GM23338 (cell line): ENCODE data around the gene BAG5. TPM values are rescaled to one million over a fixed set of nuclear protein-coding genes. Genes with fewer than 3 reads are reported as not detected.

Experiments
- ATAC-seq: fragments of 200-7000 bp; cut with Tn5 transposase; 3 replicates; pipeline ENCODE4 v1.9.1; 2020
- DNase-seq: peaks from one replicate; pipeline ENCODE4 v3.0.0-alpha.2; 2015; ENCODE audit warnings: low spot score
- H2AFZ ChIP-seq: fragments of 200-600 bp; sonication (generic); 2 replicates; pipeline ENCODE4 v1.8.0; 2016; ENCODE audit warnings: antibody characterized with exemption, mild to moderate bottlenecking, moderate library complexity
- H3F3A ChIP-seq: fragments of 200-600 bp; sonication (generic); replicated peaks from 2 replicates; pipeline ENCODE4 v1.8.0; 2017; ENCODE audit warnings: antibody characterized with exemption, mixed run types, low read depth
- H3K27ac ChIP-seq: fragments of 200-600 bp; sonication (generic); 2 replicates; pipeline ENCODE4 v1.6.1; 2016; ENCODE audit warnings: low read depth
- H3K27me3 ChIP-seq: fragments of 200-600 bp; sonication (generic); 2 replicates; pipeline ENCODE4 v1.8.0; 2016; ENCODE audit warnings: mild to moderate bottlenecking, mixed run types, moderate library complexity; ENCODE audit not compliant: insufficient read depth
- H3K36me3 ChIP-seq: fragments of 200-600 bp; sonication (generic); 2 replicates; pipeline ENCODE4 v1.8.0; 2016; ENCODE audit warnings: mild to moderate bottlenecking; ENCODE audit not compliant: insufficient read depth
- H3K4me1 ChIP-seq: fragments of 200-600 bp; sonication (generic); 2 replicates; pipeline ENCODE4 v1.8.0; 2016; ENCODE audit warnings: mild to moderate bottlenecking, moderate library complexity; ENCODE audit not compliant: insufficient read depth
- H3K4me2 ChIP-seq: fragments of 200-600 bp; sonication (generic); 2 replicates; pipeline ENCODE4 v1.7.1; 2017; ENCODE audit warnings: mixed run types
- H3K4me3 ChIP-seq: fragments of 200-600 bp; sonication (generic); 2 replicates; pipeline ENCODE4 v1.6.1; 2016; ENCODE audit warnings: mixed run types
- H3K79me2 ChIP-seq: fragments of 200-600 bp; sonication (generic); replicated peaks from 2 replicates; pipeline ENCODE4 v1.8.0; 2017; ENCODE audit warnings: mild to moderate bottlenecking; ENCODE audit not compliant: insufficient read depth
- H3K9me2 ChIP-seq: fragments of 200-600 bp; sonication (generic); 2 replicates; pipeline ENCODE4 v1.8.0; 2017; ENCODE audit not compliant: insufficient read depth
- H4K20me1 ChIP-seq: fragments of 200-600 bp; sonication (generic); replicated peaks from 2 replicates; pipeline ENCODE4 v1.8.0; 2017; ENCODE audit warnings: mild to moderate bottlenecking; ENCODE audit not compliant: insufficient read depth
- H3K27ac Mint-ChIP-seq: 2 replicates; pipeline ENCODE4 v1.8.0; 2020; ENCODE audit warnings: inconsistent platforms, mild to moderate bottlenecking, moderate library complexity, mixed read lengths
- H3K27me3 Mint-ChIP-seq: 3 replicates; pipeline ENCODE4 v1.8.0; 2022; ENCODE audit warnings: low read depth, mild to moderate bottlenecking, moderate library complexity, mixed read lengths, inconsistent platforms; ENCODE audit not compliant: insufficient read depth, poor library complexity
- H3K36me3 Mint-ChIP-seq: 3 replicates; pipeline ENCODE4 v1.8.0; 2021; ENCODE audit warnings: low read depth, mild to moderate bottlenecking, inconsistent platforms, moderate library complexity, mixed read lengths
- H3K4me1 Mint-ChIP-seq: 3 replicates; pipeline ENCODE4 v1.8.0; 2020; ENCODE audit warnings: mild to moderate bottlenecking, inconsistent platforms, mixed read lengths
- H3K4me3 Mint-ChIP-seq: 3 replicates; pipeline ENCODE4 v1.8.0; 2021; ENCODE audit warnings: moderate library complexity, mild to moderate bottlenecking, inconsistent platforms, mixed read lengths
- H3K9me3 Mint-ChIP-seq: 3 replicates; pipeline ENCODE4 v1.8.0; 2020; ENCODE audit warnings: moderate library complexity, mild to moderate bottlenecking, inconsistent platforms, mixed read lengths
- CREB1 ChIP-seq: fragments of 250-450 bp; sonication (Bioruptor Pico); IDR thresholded peaks from 2 replicates; pipeline ENCODE4 v1.5.0; 2020; ENCODE audit warnings: low read depth, mild to moderate bottlenecking, moderate library complexity
- ETS1 ChIP-seq: IDR thresholded peaks from 2 replicates; pipeline ENCODE4 v1.6.1; 2016; ENCODE audit warnings: antibody characterized with exemption
- EZH2 ChIP-seq: fragments of 200-600 bp; sonication (generic); IDR thresholded peaks from one replicate; pipeline ENCODE4 v1.8.0; 2017; ENCODE audit warnings: antibody characterized with exemption, mild to moderate bottlenecking, low read depth; ENCODE audit not compliant: unreplicated experiment
- EZH2phosphoT487 ChIP-seq: fragments of 200-600 bp; sonication (generic); IDR thresholded peaks from one replicate; pipeline ENCODE4 v1.8.1; 2018; ENCODE audit warnings: antibody characterized with exemption; ENCODE audit not compliant: unreplicated experiment
- JUNB ChIP-seq: IDR thresholded peaks from one replicate; pipeline ENCODE4 v1.6.1; 2016; ENCODE audit warnings: antibody characterized with exemption; ENCODE audit not compliant: unreplicated experiment
- NANOG ChIP-seq: IDR thresholded peaks from 2 replicates; pipeline ENCODE4 v1.6.1; 2016; ENCODE audit warnings: antibody characterized with exemption, borderline replicate concordance
- POLR2AphosphoS5 ChIP-seq: IDR thresholded peaks from 2 replicates; pipeline ENCODE4 v1.6.1; 2016; ENCODE audit warnings: antibody characterized with exemption, low read depth
- REST ChIP-seq: IDR thresholded peaks from one replicate; pipeline ENCODE4 v1.6.1; 2018; ENCODE audit warnings: antibody characterized with exemption; ENCODE audit not compliant: unreplicated experiment
- STAT1 ChIP-seq: IDR thresholded peaks from one replicate; pipeline ENCODE4 v1.6.1; 2016; ENCODE audit warnings: antibody characterized with exemption; ENCODE audit not compliant: unreplicated experiment
- ZNF331 ChIP-seq: fragments of 250-450 bp; sonication (Bioruptor Pico); IDR thresholded peaks from 2 replicates; pipeline ENCODE4 v1.5.0; 2020; ENCODE audit warnings: low read depth, mild to moderate bottlenecking, moderate library complexity
- polyA plus RNA-seq: library from polyadenylated mRNA; unstranded; fragments of >200 nt; fragmentation: Nextera tagmentation; extraction: Ambion mirVana; gene quantifications from 2 replicates; pipeline ENCODE4 v1.2.1, GENCODE V29; 2016
- total RNA-seq: library from RNA; depleted of rRNA; stranded (reverse); fragments of >200 nt; shearing (Covaris generic); gene quantifications from 2 replicates; pipeline ENCODE4 v1.2.3, GENCODE V29; 2014
- TF ChIP-seq, protein P1 (sequence below): fragments of 250-450 bp; sonication (Bioruptor Pico); IDR thresholded peaks from 2 replicates; pipeline ENCODE4 v1.5.0; 2020; ENCODE audit warnings: mild to moderate bottlenecking, moderate library complexity
- TF ChIP-seq, protein P2 (sequence below), 2 experiments: fragments of 200-600 bp in 1 of 2; sonication (generic) in 1 of 2; conservative IDR thresholded peaks; 2 replicates each; pipeline versions ENCODE4 v1.5.1 to v1.6.1; 2016 to 2017; ENCODE audit warnings: antibody characterized with exemption in 2 of 2, low read depth in 2 of 2, mild to moderate bottlenecking in 2 of 2, moderate library complexity in 1 of 2

The BAG5 gene
- total and polyA plus RNA-seq, 2 experiments from 2014 or later = 21.1 to 29.2 TPM

DNA sequence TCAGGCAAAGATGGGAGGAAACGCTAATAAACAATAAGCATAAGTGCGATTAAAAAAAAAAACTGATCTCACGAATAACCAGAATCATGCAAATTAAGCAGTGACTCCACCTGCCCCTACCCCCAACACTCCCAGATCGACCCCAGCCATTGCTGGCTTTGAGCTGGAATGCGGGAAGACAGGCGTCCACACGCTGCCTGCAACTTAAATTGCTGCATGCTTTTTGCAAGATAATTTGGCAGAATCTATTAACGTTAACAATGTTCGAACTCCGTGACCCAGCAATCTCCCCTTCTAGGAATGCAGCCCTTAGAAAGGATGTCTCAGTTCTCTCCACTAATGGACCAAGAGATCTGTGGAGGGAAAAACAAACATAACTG lies 38.9 kb downstream of the BAG5 start (continued):
- TF ChIP-seq REST (no peak), EZH2phosphoT487 (no peak), ETS1 (no peak), JUNB (no peak), NANOG (no peak), POLR2AphosphoS5 (no peak), STAT1 (no peak), ZNF331 (CRISPR knock-in tag) (no peak), EZH2 (no peak), CREB1 (no peak)

- Histone ChIP-seq H4K20me1 (peaks cover 11% of the 10 kb centered on the region), H3K79me2 (no peaks in the 10 kb centered on the region), H3K4me3 (peak within 1 kb of the TSS; percentile 90), H3K9me2 (no peaks in the 10 kb centered on the region), H3K27me3 (peaks cover 22% of the 10 kb centered on the region), H3K27ac (no peak within 1 kb of the TSS), H3F3A (peaks cover 21% of the 10 kb centered on the region), H3K4me2 (peak within 1 kb of the TSS; percentile 94), H2AFZ (peak within 1 kb of the TSS; percentile 85), H3K36me3 (no peaks in the 10 kb centered on the region; the same call in 1 of the 2 replicates), H3K4me1 (peaks cover 14% of the 10 kb centered on the region)
- ATAC-seq (peak; percentile 8), DNase-seq (peak; percentile 92)
- peaks cover 4% of the 10 kb centered on the region; the same call in 1 of the 3 replicates for H3K9me3 Mint-ChIP-seq
- peaks cover 24% of the 10 kb centered on the region for H3K4me1 Mint-ChIP-seq
- peak within 1 kb of the TSS; percentile 79 for H3K4me3 Mint-ChIP-seq
- no peak within 1 kb of the TSS for H3K27ac Mint-ChIP-seq
- peaks cover 36% of the 10 kb centered on the region for H3K27me3 Mint-ChIP-seq
- peaks cover 14% of the 10 kb centered on the region for H3K36me3 Mint-ChIP-seq
- peak; percentile 51 for TF ChIP-seq POLR2AphosphoS5
- TF ChIP-seq, protein P1, sequence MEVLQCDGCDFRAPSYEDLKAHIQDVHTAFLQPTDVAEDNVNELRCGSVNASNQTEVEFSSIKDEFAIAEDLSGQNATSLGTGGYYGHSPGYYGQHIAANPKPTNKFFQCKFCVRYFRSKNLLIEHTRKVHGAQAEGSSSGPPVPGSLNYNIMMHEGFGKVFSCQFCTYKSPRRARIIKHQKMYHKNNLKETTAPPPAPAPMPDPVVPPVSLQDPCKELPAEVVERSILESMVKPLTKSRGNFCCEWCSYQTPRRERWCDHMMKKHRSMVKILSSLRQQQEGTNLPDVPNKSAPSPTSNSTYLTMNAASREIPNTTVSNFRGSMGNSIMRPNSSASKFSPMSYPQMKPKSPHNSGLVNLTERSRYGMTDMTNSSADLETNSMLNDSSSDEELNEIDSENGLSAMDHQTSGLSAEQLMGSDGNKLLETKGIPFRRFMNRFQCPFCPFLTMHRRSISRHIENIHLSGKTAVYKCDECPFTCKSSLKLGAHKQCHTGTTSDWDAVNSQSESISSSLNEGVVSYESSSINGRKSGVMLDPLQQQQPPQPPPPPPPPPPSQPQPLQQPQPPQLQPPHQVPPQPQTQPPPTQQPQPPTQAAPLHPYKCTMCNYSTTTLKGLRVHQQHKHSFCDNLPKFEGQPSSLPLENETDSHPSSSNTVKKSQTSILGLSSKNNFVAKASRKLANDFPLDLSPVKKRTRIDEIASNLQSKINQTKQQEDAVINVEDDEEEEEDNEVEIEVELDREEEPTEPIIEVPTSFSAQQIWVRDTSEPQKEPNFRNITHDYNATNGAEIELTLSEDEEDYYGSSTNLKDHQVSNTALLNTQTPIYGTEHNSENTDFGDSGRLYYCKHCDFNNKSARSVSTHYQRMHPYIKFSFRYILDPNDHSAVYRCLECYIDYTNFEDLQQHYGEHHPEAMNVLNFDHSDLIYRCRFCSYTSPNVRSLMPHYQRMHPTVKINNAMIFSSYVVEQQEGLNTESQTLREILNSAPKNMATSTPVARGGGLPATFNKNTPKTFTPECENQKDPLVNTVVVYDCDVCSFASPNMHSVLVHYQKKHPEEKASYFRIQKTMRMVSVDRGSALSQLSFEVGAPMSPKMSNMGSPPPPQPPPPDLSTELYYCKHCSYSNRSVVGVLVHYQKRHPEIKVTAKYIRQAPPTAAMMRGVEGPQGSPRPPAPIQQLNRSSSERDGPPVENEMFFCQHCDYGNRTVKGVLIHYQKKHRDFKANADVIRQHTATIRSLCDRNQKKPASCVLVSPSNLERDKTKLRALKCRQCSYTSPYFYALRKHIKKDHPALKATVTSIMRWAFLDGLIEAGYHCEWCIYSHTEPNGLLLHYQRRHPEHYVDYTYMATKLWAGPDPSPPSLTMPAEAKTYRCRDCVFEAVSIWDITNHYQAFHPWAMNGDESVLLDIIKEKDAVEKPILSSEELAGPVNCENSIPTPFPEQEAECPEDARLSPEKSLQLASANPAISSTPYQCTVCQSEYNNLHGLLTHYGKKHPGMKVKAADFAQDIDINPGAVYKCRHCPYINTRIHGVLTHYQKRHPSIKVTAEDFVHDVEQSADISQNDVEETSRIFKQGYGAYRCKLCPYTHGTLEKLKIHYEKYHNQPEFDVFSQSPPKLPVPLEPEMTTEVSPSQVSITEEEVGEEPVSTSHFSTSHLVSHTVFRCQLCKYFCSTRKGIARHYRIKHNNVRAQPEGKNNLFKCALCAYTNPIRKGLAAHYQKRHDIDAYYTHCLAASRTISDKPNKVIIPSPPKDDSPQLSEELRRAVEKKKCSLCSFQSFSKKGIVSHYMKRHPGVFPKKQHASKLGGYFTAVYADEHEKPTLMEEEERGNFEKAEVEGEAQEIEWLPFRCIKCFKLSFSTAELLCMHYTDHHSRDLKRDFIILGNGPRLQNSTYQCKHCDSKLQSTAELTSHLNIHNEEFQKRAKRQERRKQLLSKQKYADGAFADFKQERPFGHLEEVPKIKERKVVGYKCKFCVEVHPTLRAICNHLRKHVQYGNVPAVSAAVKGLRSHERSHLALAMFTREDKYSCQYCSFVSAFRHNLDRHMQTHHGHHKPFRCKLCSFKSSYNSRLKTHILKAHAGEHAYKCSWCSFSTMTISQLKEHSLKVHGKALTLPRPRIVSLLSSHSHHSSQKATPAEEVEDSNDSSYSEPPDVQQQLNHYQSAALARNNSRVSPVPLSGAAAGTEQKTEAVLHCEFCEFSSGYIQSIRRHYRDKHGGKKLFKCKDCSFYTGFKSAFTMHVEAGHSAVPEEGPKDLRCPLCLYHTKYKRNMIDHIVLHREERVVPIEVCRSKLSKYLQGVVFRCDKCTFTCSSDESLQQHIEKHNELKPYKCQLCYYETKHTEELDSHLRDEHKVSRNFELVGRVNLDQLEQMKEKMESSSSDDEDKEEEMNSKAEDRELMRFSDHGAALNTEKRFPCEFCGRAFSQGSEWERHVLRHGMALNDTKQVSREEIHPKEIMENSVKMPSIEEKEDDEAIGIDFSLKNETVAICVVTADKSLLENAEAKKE (CRISPR knock-in tag) = no peak
- TF ChIP-seq, protein P2, sequence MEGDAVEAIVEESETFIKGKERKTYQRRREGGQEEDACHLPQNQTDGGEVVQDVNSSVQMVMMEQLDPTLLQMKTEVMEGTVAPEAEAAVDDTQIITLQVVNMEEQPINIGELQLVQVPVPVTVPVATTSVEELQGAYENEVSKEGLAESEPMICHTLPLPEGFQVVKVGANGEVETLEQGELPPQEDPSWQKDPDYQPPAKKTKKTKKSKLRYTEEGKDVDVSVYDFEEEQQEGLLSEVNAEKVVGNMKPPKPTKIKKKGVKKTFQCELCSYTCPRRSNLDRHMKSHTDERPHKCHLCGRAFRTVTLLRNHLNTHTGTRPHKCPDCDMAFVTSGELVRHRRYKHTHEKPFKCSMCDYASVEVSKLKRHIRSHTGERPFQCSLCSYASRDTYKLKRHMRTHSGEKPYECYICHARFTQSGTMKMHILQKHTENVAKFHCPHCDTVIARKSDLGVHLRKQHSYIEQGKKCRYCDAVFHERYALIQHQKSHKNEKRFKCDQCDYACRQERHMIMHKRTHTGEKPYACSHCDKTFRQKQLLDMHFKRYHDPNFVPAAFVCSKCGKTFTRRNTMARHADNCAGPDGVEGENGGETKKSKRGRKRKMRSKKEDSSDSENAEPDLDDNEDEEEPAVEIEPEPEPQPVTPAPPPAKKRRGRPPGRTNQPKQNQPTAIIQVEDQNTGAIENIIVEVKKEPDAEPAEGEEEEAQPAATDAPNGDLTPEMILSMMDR (conservative IDR thresholded peaks at IDR 0.05; ENCODE audit: low read depth in 2 of 2) = no peak
Observed at GRCh38 chr14:103522649-103523574, 39.5 kb downstream of the BAG5 start, which contains the start of gene CKB. Gene CKB, minus strand, starts transcription at chr14:103522830. Its CDS starts 337 bp downstream, at chr14:103522493.
